HL-60 (cell line): ENCODE measurements around the gene PDGFC.

ENCODE experiments used
- DNase-seq, 2 experiments: peaks; one replicate each; pipeline ENCODE4 v3.0.0-alpha.2; 2010 to 2020; ENCODE audit warnings: low read depth in 1 of 2, low spot score in 1 of 2
- H3K27ac ChIP-seq: fragments of 250-450 bp; sonication (Bioruptor Pico); replicated peaks from 2 replicates; pipeline ENCODE4 v1.5.1; 2020; ENCODE audit warnings: mild to moderate bottlenecking, moderate library complexity
- H3K27me3 ChIP-seq: fragments of 250-450 bp; sonication (Bioruptor Pico); 2 replicates; pipeline ENCODE4 v1.5.1; 2021; ENCODE audit warnings: mild to moderate bottlenecking, moderate library complexity; ENCODE audit not compliant: insufficient read depth, poor library complexity, severe bottlenecking
- H3K4me3 ChIP-seq: replicated peaks from 2 replicates; pipeline ENCODE4 v1.5.1; 2011; ENCODE audit warnings: mild to moderate bottlenecking, control low read depth, low read length; ENCODE audit not compliant: insufficient read depth
- CTCF ChIP-seq: IDR thresholded peaks from one replicate; pipeline ENCODE4 v1.5.1; 2011; ENCODE audit warnings: low read length, control low read depth, inconsistent platforms; ENCODE audit not compliant: insufficient read depth
- GABPA ChIP-seq: IDR thresholded peaks from 2 replicates; pipeline ENCODE4 v1.6.1; 2012; ENCODE audit warnings: low read depth
- POLR2AphosphoS5 ChIP-seq: IDR thresholded peaks from 2 replicates; pipeline ENCODE4 v1.6.1; 2012; ENCODE audit warnings: low read depth
- REST ChIP-seq: IDR thresholded peaks from 2 replicates; pipeline ENCODE4 v1.6.1; 2012; ENCODE audit warnings: low read depth; ENCODE audit not compliant: insufficient replicate concordance
- SPI1 ChIP-seq: IDR thresholded peaks from 2 replicates; pipeline ENCODE4 v1.6.1; 2012; ENCODE audit warnings: low read depth, mild to moderate bottlenecking, borderline replicate concordance

Gene PDGFC

GRCh38 chr4:156805696-156806095 is 165.9 kb downstream of the PDGFC start:
- no peak for DNase-seq
- Histone ChIP-seq H3K27ac (no peak overlapping the region), H3K27me3 (no peaks in the 10 kb centered on the region), H3K4me3 (no peak overlapping the region)
- TF ChIP-seq POLR2AphosphoS5 (no peak), SPI1 (no peak), REST (no peak), CTCF (no peak), GABPA (no peak)

GRCh38 chr4:156803056-156803455 is 168.5 kb downstream of the PDGFC start:
- H3K27ac ChIP-seq, result no peak overlapping the region

GRCh38 chr4:156800463-156800862 is 171.1 kb downstream of the PDGFC start:
- Histone ChIP-seq H3K27me3 (no peaks in the 10 kb centered on the region), H3K27ac (no peak overlapping the region), H3K4me3 (no peak overlapping the region)
- no peak for TF ChIP-seq SPI1
- no peak for TF ChIP-seq CTCF
- no peak for TF ChIP-seq POLR2AphosphoS5
- TF ChIP-seq GABPA, result no peak
- TF ChIP-seq REST, result no peak
- no peak for DNase-seq

More at GRCh38 chr4:156803056-156803455, 168.5 kb downstream of the PDGFC start:
- no peak for DNase-seq
- TF ChIP-seq CTCF, result no peak
- no peak for TF ChIP-seq POLR2AphosphoS5
- TF ChIP-seq SPI1, result no peak
- no peak for TF ChIP-seq REST
- no peak for TF ChIP-seq GABPA
- H3K4me3 ChIP-seq, result no peak overlapping the region
- H3K27me3 ChIP-seq, result no peaks in the 10 kb centered on the region
